Measurements from ENCODE around the gene CORO7. TPM values are rescaled to one million over a fixed set of nuclear protein-coding genes. Genes with fewer than 3 reads are reported as not detected.

Gene CORO7
- total RNA-seq, 1 experiment from 2014 or later, result 14.3 TPM

- H3K27ac ChIP-seq (ENCODE audit: low read length), result no peak overlapping the region
- H3K9me2 ChIP-seq (replicated peaks; ENCODE audit: low read length), result no peaks in the 10 kb centered on the region
- peaks cover 16% of the 10 kb centered on the region; the same call in 1 of the 2 replicates for H3K36me3 ChIP-seq (ENCODE audit: low read depth, low read length)
- no peaks in the 10 kb centered on the region for H3K4me1 ChIP-seq (ENCODE audit: insufficient read depth, low read length)
- no peak overlapping the region for H3K4me3 ChIP-seq (ENCODE audit: low read length)
- intact Hi-C loops (cut with micrococcal nuclease), result no loop called here
- DNase-seq, result no peak
- no peak overlapping the region for H3K9ac ChIP-seq (ENCODE audit: low read length)
- H2AFZ ChIP-seq (ENCODE audit: low read length), result no peak overlapping the region
- ChIA-PET CTCF (no interaction called here), POLR2A (ENCODE audit: unreplicated experiment) (no interaction called here)
- ATAC-seq, result no peak
- no peaks in the 10 kb centered on the region for H3K27me3 ChIP-seq (ENCODE audit: low read length)
- no TSS peak for BruUV-seq (replicated peaks)
- H3K4me2 ChIP-seq (ENCODE audit: low read length), result no peak overlapping the region
- H3K9me3 ChIP-seq (ENCODE audit: low read length), result no peaks in the 10 kb centered on the region
- no peaks in the 10 kb centered on the region for H3K79me2 ChIP-seq (ENCODE audit: low read length)
- TF ChIP-seq EZH2 (IDR thresholded peaks at IDR 0.05; ENCODE audit: low read length, unreplicated experiment) (no peak), EZH2phosphoT487 (IDR thresholded peaks at IDR 0.05; ENCODE audit: borderline replicate concordance, low read length) (no peak), CTCF (conservative IDR thresholded peaks at IDR 0.05; ENCODE audit: low read depth, low read length) (no peak)
- H4K20me1 ChIP-seq (ENCODE audit: low read length), result no peaks in the 10 kb centered on the region
- H3F3A ChIP-seq (ENCODE audit: low read length, unreplicated experiment), result no peaks in the 10 kb centered on the region
Measured at GRCh38 chr16:4452674-4453073, 36.3 kb upstream of the CORO7 start.

GRCh38 chr16:4450931-4451519 is 34.6 kb upstream of the CORO7 start:
- H3K79me2 ChIP-seq (ENCODE audit: low read length), result no peaks in the 10 kb centered on the region
- H4K20me1 ChIP-seq (ENCODE audit: low read length), result no peaks in the 10 kb centered on the region
- no peak for TF ChIP-seq CTCF (conservative IDR thresholded peaks at IDR 0.05; ENCODE audit: low read depth, low read length)
- no peak for TF ChIP-seq EZH2phosphoT487 (IDR thresholded peaks at IDR 0.05; ENCODE audit: borderline replicate concordance, low read length)
- TF ChIP-seq EZH2 (IDR thresholded peaks at IDR 0.05; ENCODE audit: low read length, unreplicated experiment), result no peak
- H3K9ac ChIP-seq (ENCODE audit: low read length), result no peak overlapping the region
- H3K9me2 ChIP-seq (replicated peaks; ENCODE audit: low read length), result no peaks in the 10 kb centered on the region
- no peaks in the 10 kb centered on the region for H3K4me1 ChIP-seq (ENCODE audit: insufficient read depth, low read length)
- H3K4me3 ChIP-seq (ENCODE audit: low read length), result no peak overlapping the region
- H2AFZ ChIP-seq (ENCODE audit: low read length), result no peak overlapping the region
- no peaks in the 10 kb centered on the region for H3K27me3 ChIP-seq (ENCODE audit: low read length)
- ChIA-PET CTCF (no interaction called here), POLR2A (ENCODE audit: unreplicated experiment) (no interaction called here)
- DNase-seq (no peak), ATAC-seq (no peak)
- H3K36me3 ChIP-seq (ENCODE audit: low read depth, low read length), result peaks cover 22% of the 10 kb centered on the region
- BruUV-seq (replicated peaks), result no TSS peak
- no peaks in the 10 kb centered on the region for H3F3A ChIP-seq (ENCODE audit: low read length, unreplicated experiment)
- no peak overlapping the region for H3K27ac ChIP-seq (ENCODE audit: low read length)
- intact Hi-C loops (cut with micrococcal nuclease), result no loop called here
- no peak overlapping the region for H3K4me2 ChIP-seq (ENCODE audit: low read length)
- H3K9me3 ChIP-seq (ENCODE audit: low read length), result no peaks in the 10 kb centered on the region

GRCh38 chr16:4450430-4450829 is 34.0 kb upstream of the CORO7 start:
- ChIA-PET POLR2A (ENCODE audit: unreplicated experiment) (no interaction called here), CTCF (no interaction called here)
- Histone ChIP-seq H3K79me2 (ENCODE audit: low read length) (no peaks in the 10 kb centered on the region), H3K27me3 (ENCODE audit: low read length) (no peaks in the 10 kb centered on the region), H2AFZ (ENCODE audit: low read length) (no peak overlapping the region), H3K9me2 (replicated peaks; ENCODE audit: low read length) (no peaks in the 10 kb centered on the region), H3K9ac (ENCODE audit: low read length) (no peak overlapping the region), H3K4me1 (ENCODE audit: insufficient read depth, low read length) (no peaks in the 10 kb centered on the region), H3K4me3 (ENCODE audit: low read length) (no peak overlapping the region), H3K9me3 (ENCODE audit: low read length) (no peaks in the 10 kb centered on the region), H3F3A (ENCODE audit: low read length, unreplicated experiment) (no peaks in the 10 kb centered on the region), H3K27ac (ENCODE audit: low read length) (no peak overlapping the region), H3K36me3 (ENCODE audit: low read depth, low read length) (peaks cover 22% of the 10 kb centered on the region), H4K20me1 (ENCODE audit: low read length) (no peaks in the 10 kb centered on the region), H3K4me2 (ENCODE audit: low read length) (no peak overlapping the region)
- no peak for DNase-seq
- BruUV-seq (replicated peaks), result no TSS peak
- TF ChIP-seq EZH2phosphoT487 (IDR thresholded peaks at IDR 0.05; ENCODE audit: borderline replicate concordance, low read length), result no peak
- TF ChIP-seq EZH2 (IDR thresholded peaks at IDR 0.05; ENCODE audit: low read length, unreplicated experiment), result no peak
- TF ChIP-seq CTCF (conservative IDR thresholded peaks at IDR 0.05; ENCODE audit: low read depth, low read length), result no peak
- no peak for ATAC-seq
- intact Hi-C loops (cut with micrococcal nuclease), result no loop called here
